CD4-positive, alpha-beta T cell treated with Interleukin-15 for 4 hours (primary cell): ENCODE results near the gene PLXNB1.

Experiments used
- DNase-seq: peaks from one replicate; pipeline ENCODE4 v3.0.0-alpha.2; 2020; ENCODE audit warnings: low spot score

Gene PLXNB1

GRCh38 chr3:48367201-48367600 is 62.7 kb downstream of the PLXNB1 start:
- DNase-seq, result no peak

GRCh38 chr3:48364840-48365239 is 65.0 kb downstream of the PLXNB1 start:
- DNase-seq, result no peak

- DNase-seq, result no peak
Observed at GRCh38 chr3:48361928-48362327, 68.0 kb downstream of the PLXNB1 start.

GRCh38 chr3:48356419-48356818 is 73.5 kb downstream of the PLXNB1 start:
- no peak for DNase-seq

GRCh38 chr3:48353987-48354386 is 75.9 kb downstream of the PLXNB1 start:
- no peak for DNase-seq
